ENCODE data around the gene MRPL20.
"Not testable (repeated sequence)": the region's sequence is repeated elsewhere in the genome, so short reads cannot be mapped to it uniquely, and the experiment has no call there.

Gene MRPL20

GRCh38 chr1:1406821-1407635, at the start of gene MRPL20:
MRPL20 (minus strand) TSS chr1:1407293; CDS start chr1:1407217, 76 bp downstream.
- no peak for TF ChIP-seq CTCF (conservative IDR thresholded peaks at IDR 0.05; ENCODE audit: control insufficient read depth, insufficient read depth, low read depth, low read length)
- peak within 1 kb of the TSS; percentile 79 for H3K4me3 ChIP-seq (ENCODE audit: control insufficient read depth, low read depth, low read length)
- peak; percentile 88 for DNase-seq (ENCODE audit: low read depth)

GRCh38 chr1:1456683-1457255, 49.7 kb upstream of the MRPL20 start:
- DNase-seq (ENCODE audit: low read depth); H3K4me3 ChIP-seq (ENCODE audit: control insufficient read depth, low read depth, low read length): not testable (repeated sequence)

GRCh38 chr1:1455934-1456333, 48.8 kb upstream of the MRPL20 start:
- DNase-seq (ENCODE audit: low read depth); H3K4me3 ChIP-seq (ENCODE audit: control insufficient read depth, low read depth, low read length): not testable (repeated sequence)

GRCh38 chr1:1455366-1455884, 48.3 kb upstream of the MRPL20 start:
- TF ChIP-seq CTCF (conservative IDR thresholded peaks at IDR 0.05; ENCODE audit: control insufficient read depth, insufficient read depth, low read depth, low read length): no peak
- no peak overlapping the region for H3K4me3 ChIP-seq (ENCODE audit: control insufficient read depth, low read depth, low read length)
- DNase-seq (ENCODE audit: low read depth): no peak

- H3K4me3 ChIP-seq (ENCODE audit: control insufficient read depth, low read depth, low read length); DNase-seq (ENCODE audit: low read depth): not testable (repeated sequence)
These were observed 47.4 kb upstream of the MRPL20 start for GRCh38 chr1:1454286-1455056.

- TF ChIP-seq CTCF (conservative IDR thresholded peaks at IDR 0.05; ENCODE audit: control insufficient read depth, insufficient read depth, low read depth, low read length): no peak
- no peak overlapping the region for H3K4me3 ChIP-seq (ENCODE audit: control insufficient read depth, low read depth, low read length)
- DNase-seq (ENCODE audit: low read depth): no peak
These were observed 45.8 kb upstream of the MRPL20 start for GRCh38 chr1:1452882-1453281.

- not testable (repeated sequence) for DNase-seq (ENCODE audit: low read depth); H3K4me3 ChIP-seq (ENCODE audit: control insufficient read depth, low read depth, low read length)
These were observed 45.3 kb upstream of the MRPL20 start for GRCh38 chr1:1452365-1452739.

- no peak overlapping the region for H3K4me3 ChIP-seq (ENCODE audit: control insufficient read depth, low read depth, low read length)
- no peak for TF ChIP-seq CTCF (conservative IDR thresholded peaks at IDR 0.05; ENCODE audit: control insufficient read depth, insufficient read depth, low read depth, low read length)
- DNase-seq (ENCODE audit: low read depth): no peak
These were observed 44.7 kb upstream of the MRPL20 start for GRCh38 chr1:1451696-1452364.

GRCh38 chr1:1450616-1451015, 43.5 kb upstream of the MRPL20 start:
- H3K4me3 ChIP-seq (ENCODE audit: control insufficient read depth, low read depth, low read length); DNase-seq (ENCODE audit: low read depth): not testable (repeated sequence)
